AG04450 (cell line): Measurements from ENCODE around the gene OR10J5. TPM values are rescaled to one million over a fixed set of nuclear protein-coding genes. Genes with fewer than 3 reads are reported as not detected.
"Not testable (repeated sequence)": the region's sequence is repeated elsewhere in the genome, so short reads cannot be mapped to it uniquely, and the experiment has no call there.

ENCODE experiments used
- CTCF ChIA-PET: fragments of 300-600, 350-600 bp; formaldehyde crosslinking; extraction: SDS; loops from one replicate; lab custom pipeline; 2022; ENCODE audit warnings: antibody characterized with exemption, inconsistent platforms; lab: Charles Lee
- POLR2A ChIA-PET: fragments of 350-600 bp; formaldehyde crosslinking; extraction: SDS; loops from one replicate; lab custom pipeline; 2021; ENCODE audit warnings: antibody characterized with exemption, inconsistent platforms; lab: Yijun Ruan, JAX
- DNase-seq: peaks from one replicate; pipeline ENCODE4 v3.0.0-alpha.2; 2011; ENCODE audit warnings: low read depth, low spot score
- H3K27ac ChIP-seq: one replicate; pipeline ENCODE4 v1.5.1; 2012; ENCODE audit warnings: low read depth, low read length, control low read depth
- H3K27me3 ChIP-seq: one replicate; pipeline ENCODE4 v1.6.0; 2012; ENCODE audit warnings: low read length; ENCODE audit not compliant: control insufficient read depth, insufficient read depth
- H3K4me3 ChIP-seq: 2 replicates; pipeline ENCODE4 v1.5.1; 2011; ENCODE audit warnings: mild to moderate bottlenecking, low read depth, low read length, control low read depth
- H3K9me3 ChIP-seq: 2 replicates; pipeline ENCODE4 v1.5.1; 2012; ENCODE audit warnings: low read length; ENCODE audit not compliant: control insufficient read depth, insufficient read depth
- CTCF ChIP-seq: IDR thresholded peaks from 2 replicates; pipeline ENCODE4 v1.5.1; 2011; ENCODE audit warnings: low read depth, low read length, control low read depth, inconsistent platforms
- polyA plus RNA-seq: library from polyadenylated mRNA; depleted of rRNA; stranded (reverse); fragments of >200 nt; gene quantifications from 2 replicates; pipeline ENCODE4 v1.2.3, GENCODE V29; 2011

Gene OR10J5
- polyA plus RNA-seq, 1 experiment, result not detected

GRCh38 chr1:159554261-159554660 lies 18.5 kb upstream of the OR10J5 start:
- no peak overlapping the region for H3K27ac ChIP-seq
- POLR2A ChIA-PET, result no interaction called here
- H3K27me3 ChIP-seq, result no peaks in the 10 kb centered on the region
- no peaks in the 10 kb centered on the region for H3K9me3 ChIP-seq
- DNase-seq, result no peak
- no peak overlapping the region for H3K4me3 ChIP-seq
- CTCF ChIA-PET, result no interaction called here
- no peak for TF ChIP-seq CTCF

- H3K9me3 ChIP-seq, result no peaks in the 10 kb centered on the region
- TF ChIP-seq CTCF, result no peak
- ChIA-PET CTCF (no interaction called here), POLR2A (no interaction called here)
- no peak for DNase-seq
- no peak overlapping the region for H3K4me3 ChIP-seq
- no peak overlapping the region for H3K27ac ChIP-seq
- no peaks in the 10 kb centered on the region for H3K27me3 ChIP-seq
Measured at GRCh38 chr1:159548126-159548525, 12.3 kb upstream of the OR10J5 start.

- no peak for TF ChIP-seq CTCF
- DNase-seq, result no peak
- Histone ChIP-seq H3K27me3 (no peaks in the 10 kb centered on the region), H3K4me3 (no peak overlapping the region), H3K9me3 (peaks cover 4% of the 10 kb centered on the region; the same call in 1 of the 2 replicates), H3K27ac (no peak overlapping the region)
- ChIA-PET POLR2A (no interaction called here), CTCF (no interaction called here)
Measured at GRCh38 chr1:159532922-159533321, 2.9 kb downstream of the OR10J5 start.

- H3K9me3 ChIP-seq, DNase-seq, H3K27me3 ChIP-seq, H3K4me3 ChIP-seq, H3K27ac ChIP-seq, CTCF ChIA-PET, POLR2A ChIA-PET: not testable (repeated sequence)
Measured at GRCh38 chr1:159524792-159525191, 11.0 kb downstream of the OR10J5 start.

- no peaks in the 10 kb centered on the region for H3K9me3 ChIP-seq
- no peak overlapping the region for H3K4me3 ChIP-seq
- DNase-seq, result no peak
- ChIA-PET CTCF (no interaction called here), POLR2A (no interaction called here)
- no peak overlapping the region for H3K27ac ChIP-seq
- no peak for TF ChIP-seq CTCF
- no peaks in the 10 kb centered on the region for H3K27me3 ChIP-seq
Measured at GRCh38 chr1:159510229-159510541, 25.6 kb downstream of the OR10J5 start.
